Coronary artery (tissue), 2 donors: ENCODE data around the gene USP50.

Experiments used
- DNase-seq: peaks from one replicate; pipeline ENCODE4 v3.0.0-alpha.2; 2017; ENCODE audit warnings: low spot score
- H3K27ac ChIP-seq, 2 donors: fragments of 200-600 bp; sonication (generic); one replicate each; pipeline ENCODE4 v1.5.1; 2016 to 2019
- H3K4me3 ChIP-seq: fragments of 200-600 bp; sonication (generic); 2 replicates; pipeline ENCODE4 v1.5.1; 2016; ENCODE audit warnings: mild to moderate bottlenecking, moderate library complexity
- CTCF ChIP-seq: fragments of 200-600 bp; sonication (generic); IDR thresholded peaks from one replicate; pipeline ENCODE4 v1.5.1; 2019; ENCODE audit warnings: antibody characterized with exemption

USP50 gene

GRCh38 chr15:50562735-50563640 is 16.5 kb upstream of the USP50 start:
- H3K4me3 ChIP-seq = no peak overlapping the region
- no peak for TF ChIP-seq CTCF
- no peak overlapping the region for H3K27ac ChIP-seq
- DNase-seq = no peak

GRCh38 chr15:50558012-50558411 is 11.5 kb upstream of the USP50 start:
- Histone ChIP-seq H3K4me3 (no peak overlapping the region), H3K27ac (no peak overlapping the region)
- no peak for TF ChIP-seq CTCF
- no peak for DNase-seq

- Histone ChIP-seq H3K27ac (no peak overlapping the region), H3K4me3 (no peak overlapping the region)
- no peak for DNase-seq
- no peak for TF ChIP-seq CTCF
Measured at GRCh38 chr15:50556642-50557371, 10.3 kb upstream of the USP50 start.

GRCh38 chr15:50552238-50552637 is 5.8 kb upstream of the USP50 start:
- no peak overlapping the region for H3K4me3 ChIP-seq

GRCh38 chr15:50549326-50549725 is 2.9 kb upstream of the USP50 start:
- no peak for DNase-seq
- Histone ChIP-seq H3K4me3 (no peak overlapping the region), H3K27ac (no peak overlapping the region)
- TF ChIP-seq CTCF = no peak

More at GRCh38 chr15:50552238-50552637, 5.8 kb upstream of the USP50 start:
- no peak for TF ChIP-seq CTCF
- DNase-seq = no peak
- H3K27ac ChIP-seq = no peak overlapping the region

GRCh38 chr15:50544368-50544767 is 2.1 kb downstream of the USP50 start:
- TF ChIP-seq CTCF = no peak
- DNase-seq = no peak
- no peak overlapping the region for H3K4me3 ChIP-seq
- H3K27ac ChIP-seq = no peak overlapping the region

GRCh38 chr15:50543556-50543955 is 2.9 kb downstream of the USP50 start:
- Histone ChIP-seq H3K27ac (no peak overlapping the region), H3K4me3 (no peak overlapping the region)
- DNase-seq = no peak
- no peak for TF ChIP-seq CTCF
